Keratinocyte (primary cell): ENCODE measurements around the gene GID4. TPM values are rescaled to one million over a fixed set of nuclear protein-coding genes. Genes with fewer than 3 reads are reported as not detected.

Experiments used
- DNase-seq: peaks from one replicate; pipeline ENCODE4 v3.0.0-alpha.2; 2011; ENCODE audit warnings: low read depth, missing footprints, low spot score
- FAIRE-seq: peaks from 2 replicates; lab custom pipeline; 2011; peaks lifted over from hg19 to GRCh38; lab: Jason Lieb, UNC
- H2AFZ ChIP-seq: 2 replicates; pipeline ENCODE4 v1.6.0; 2012; ENCODE audit warnings: low read length, control low read depth, inconsistent platforms; ENCODE audit not compliant: control insufficient read depth
- H3K27ac ChIP-seq: 2 replicates; pipeline ENCODE4 v1.5.1; 2011; ENCODE audit warnings: low read length; ENCODE audit not compliant: control insufficient read depth, insufficient read depth
- H3K27me3 ChIP-seq: 3 replicates; pipeline ENCODE4 v1.6.0; 2011; ENCODE audit warnings: low read length; ENCODE audit not compliant: control insufficient read depth, insufficient read depth; ENCODE audit errors: extremely low read depth
- H3K36me3 ChIP-seq, 2 experiments: 2 replicates in 1 of 2; 3 replicates in 1 of 2; pipeline ENCODE4 v1.5.1; 2011; ENCODE audit warnings: low read length in 2 of 2, mild to moderate bottlenecking in 1 of 2; ENCODE audit not compliant: control insufficient read depth in 2 of 2, insufficient read depth in 2 of 2; ENCODE audit errors: extremely low read depth in 1 of 2
- H3K4me1 ChIP-seq: 3 replicates; pipeline ENCODE4 v1.5.1; 2011; ENCODE audit warnings: low read length; ENCODE audit not compliant: control insufficient read depth, insufficient read depth; ENCODE audit errors: extremely low read depth
- H3K4me2 ChIP-seq: 3 replicates; pipeline ENCODE4 v1.6.0; 2011; ENCODE audit warnings: low read depth, low read length; ENCODE audit not compliant: control insufficient read depth, insufficient read depth; ENCODE audit errors: extremely low read depth
- H3K4me3 ChIP-seq, 3 experiments: fragments of 200-600 bp in 1 of 3; sonication (generic) in 1 of 3; 2 replicates in 2 of 3; 3 replicates in 1 of 3; pipeline ENCODE4 v1.5.1; 2011 to 2016; ENCODE audit warnings: low read length in 3 of 3, mild to moderate bottlenecking in 3 of 3, control low read depth in 2 of 3, inconsistent platforms in 1 of 3, low read depth in 1 of 3, mixed read lengths in 1 of 3, mixed run types in 1 of 3, moderate library complexity in 1 of 3; ENCODE audit not compliant: control insufficient read depth in 2 of 3, insufficient read depth in 2 of 3; ENCODE audit errors: extremely low read depth in 1 of 3
- H3K79me2 ChIP-seq: 2 replicates; pipeline ENCODE4 v1.6.0; 2012; ENCODE audit warnings: low read length; ENCODE audit not compliant: control insufficient read depth, insufficient read depth
- H3K9ac ChIP-seq: 3 replicates; pipeline ENCODE4 v1.6.0; 2011; ENCODE audit warnings: low read length; ENCODE audit not compliant: control insufficient read depth, insufficient read depth; ENCODE audit errors: extremely low read depth
- H3K9me1 ChIP-seq: 3 replicates; pipeline ENCODE4 v1.6.0; 2011; ENCODE audit warnings: low read length; ENCODE audit not compliant: control insufficient read depth, insufficient read depth; ENCODE audit errors: extremely low read depth
- H3K9me3 ChIP-seq: 2 replicates; pipeline ENCODE4 v1.5.1; 2012; ENCODE audit warnings: low read depth, low read length; ENCODE audit not compliant: control insufficient read depth
- H4K20me1 ChIP-seq: 3 replicates; pipeline ENCODE4 v1.6.0; 2011; ENCODE audit warnings: low read length; ENCODE audit not compliant: control insufficient read depth, insufficient read depth; ENCODE audit errors: extremely low read depth
- CTCF ChIP-seq, 3 experiments: IDR thresholded peaks in 1 of 3; conservative IDR thresholded peaks in 1 of 3; optimal IDR thresholded peaks in 1 of 3; 2 replicates in 2 of 3; 3 replicates in 1 of 3; pipeline versions ENCODE3 to v1.5.1; 2011; ENCODE audit warnings: low read length in 3 of 3, mild to moderate bottlenecking in 3 of 3, moderate library complexity in 2 of 3, control low read depth in 1 of 3, inconsistent platforms in 1 of 3; ENCODE audit not compliant: insufficient read depth in 2 of 3; ENCODE audit errors: extremely low read depth in 1 of 3
- EZH2 ChIP-seq: IDR thresholded peaks from one replicate; pipeline ENCODE4 v1.6.1; 2012; ENCODE audit warnings: inconsistent platforms, mild to moderate bottlenecking, low read length, moderate library complexity
- dilution Hi-C: fragments of 300-500 bp; cut with MboI; formaldehyde crosslinking; loops from one replicate; pipeline ENCODE4 v1.7.0; 2020; ENCODE audit warnings: low sequenced_read_pairs; ENCODE audit not compliant: extremely low pct_ligation_motif_present
- polyA plus RNA-seq, 5 experiments: library from polyadenylated mRNA; depleted of rRNA in 3 of 5; stranded (reverse) in 3 of 5; stranded (forward) in 1 of 5; unstranded in 1 of 5; fragments of >200 nt; gene quantifications; 1 replicate in 1 of 5; 2 replicates in 3 of 5; 3 replicates in 1 of 5; pipeline versions ENCODE4 v1.2.1 to v1.2.3, GENCODE V29; 2011 to 2012; ENCODE audit warnings: missing spikeins in 2 of 5, low read depth in 1 of 5, low replicate concordance in 1 of 5

The GID4 gene
- polyA plus RNA-seq, 1 donor (not counting 4 experiments of a cell fraction or from before 2014, with no cell fraction given), result 16.8 TPM

GRCh38 chr17:18035704-18036103 is 3.5 kb upstream of the GID4 start:
- no peaks in the 10 kb centered on the region for H3K27me3 ChIP-seq
- no peaks in the 10 kb centered on the region for H3K36me3 ChIP-seq
- H3K9ac ChIP-seq, result no peak overlapping the region
- no peak overlapping the region for H3K4me2 ChIP-seq
- H4K20me1 ChIP-seq, result no peaks in the 10 kb centered on the region
- no peak for DNase-seq
- no peaks in the 10 kb centered on the region for H3K9me1 ChIP-seq
- peaks cover 30% of the 10 kb centered on the region for H3K4me1 ChIP-seq
- H3K27ac ChIP-seq, result no peak overlapping the region
- H3K4me3 ChIP-seq, result no peak overlapping the region
- peaks cover 62% of the 10 kb centered on the region for H3K79me2 ChIP-seq
- H3K9me3 ChIP-seq, result no peaks in the 10 kb centered on the region
- TF ChIP-seq EZH2, result no peak
- TF ChIP-seq CTCF (optimal IDR thresholded peaks at IDR 0.05 in 1 of 3, IDR thresholded peaks at IDR 0.05 in 1 of 3, conservative IDR thresholded peaks at IDR 0.05 in 1 of 3; ENCODE audit: extremely low read depth in 1 of 3, insufficient read depth in 2 of 3, low read length in 3 of 3), result no peak
- FAIRE-seq, result no peak
- dilution Hi-C loops, result no loop called here
- no peak overlapping the region for H2AFZ ChIP-seq

DNA sequence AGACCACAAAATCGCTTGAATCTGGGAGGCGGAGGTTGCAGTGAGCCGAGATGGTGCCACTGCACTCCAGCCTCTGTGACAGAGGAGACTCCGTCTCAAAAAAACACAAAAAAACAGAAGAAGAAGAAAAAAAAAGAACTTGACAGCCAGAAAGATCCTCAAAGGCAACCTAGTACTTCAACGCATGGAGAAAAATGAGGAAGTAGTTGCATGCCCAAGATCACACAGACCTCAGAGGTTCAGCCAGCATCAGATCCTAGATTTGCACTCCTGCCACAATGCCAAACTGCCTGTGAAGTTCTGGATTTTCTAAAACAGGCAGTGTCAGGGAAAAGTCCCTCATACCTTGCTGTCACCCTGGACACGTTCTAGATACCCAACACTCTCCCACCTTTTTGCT is 1.7 kb upstream of the GID4 start:
- Histone ChIP-seq H3K4me2 (peak overlapping the region; percentile 74), H3K4me3 (peak overlapping the region in 2 of 3 experiments; percentile 78 to 89), H2AFZ (no peak overlapping the region), H3K36me3 (no peaks in the 10 kb centered on the region), H3K4me1 (peaks cover 40% of the 10 kb centered on the region), H3K9me1 (no peaks in the 10 kb centered on the region), H3K9me3 (no peaks in the 10 kb centered on the region), H3K79me2 (peaks cover 73% of the 10 kb centered on the region), H3K9ac (no peak overlapping the region), H3K27ac (no peak overlapping the region), H3K27me3 (no peaks in the 10 kb centered on the region), H4K20me1 (no peaks in the 10 kb centered on the region)
- DNase-seq, result no peak
- dilution Hi-C loops, result no loop called here
- no peak for FAIRE-seq
- TF ChIP-seq CTCF (optimal IDR thresholded peaks at IDR 0.05 in 1 of 3, IDR thresholded peaks at IDR 0.05 in 1 of 3, conservative IDR thresholded peaks at IDR 0.05 in 1 of 3; ENCODE audit: extremely low read depth in 1 of 3, insufficient read depth in 2 of 3, low read length in 3 of 3), result no peak
- no peak for TF ChIP-seq EZH2
